GM19324 (cell line): ENCODE data around the gene DAAM1.
A peak's percentile ranks its signal among the peaks of the same experiment; 100 is the strongest.

ENCODE experiments used
- ATAC-seq: cut with Tn5 transposase; IDR thresholded peaks from one replicate; pipeline ENCODE4 v1.9.1; 2021; ENCODE audit warnings: mild to moderate bottlenecking, moderate library complexity; ENCODE audit not compliant: unreplicated experiment, low FRiP score

DAAM1 gene

DNA sequence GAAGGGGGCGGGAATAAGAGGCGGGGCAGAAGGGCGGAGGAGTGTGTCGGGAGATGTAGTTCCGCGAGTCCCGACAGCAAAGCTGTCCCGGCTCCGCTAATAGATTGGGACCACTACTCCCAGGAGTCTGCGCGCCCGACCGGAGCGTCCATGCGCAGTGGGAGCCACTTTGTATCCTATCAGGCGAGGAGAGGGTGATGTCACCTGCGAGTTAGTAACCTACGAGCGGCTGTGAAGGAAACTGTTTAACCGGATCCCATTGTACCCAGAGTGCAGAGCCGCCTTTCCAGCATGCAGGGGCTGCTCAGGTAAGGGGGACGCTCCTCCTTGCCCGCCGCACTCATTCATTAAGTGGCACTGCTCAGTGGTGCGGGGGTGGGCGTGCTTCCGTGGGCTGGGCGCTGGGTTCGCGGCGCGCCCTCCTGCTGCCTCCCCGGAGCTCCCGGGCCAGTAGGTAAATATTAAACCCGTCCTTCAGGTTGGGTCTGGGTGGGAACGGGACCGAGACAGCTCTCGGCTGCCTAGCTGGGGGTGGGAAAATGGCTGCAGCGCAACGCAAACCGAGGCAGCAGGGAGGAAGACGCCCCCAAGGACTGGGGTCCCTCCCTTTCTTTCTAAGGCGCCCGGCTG lies at the start of gene DAAM1:
TSS of gene DAAM1 (plus strand) at position 207 of the 630 bp plus-strand sequence. CDS start 74,811 bp downstream, outside the sequence.
- ATAC-seq, result peak; percentile 91

DNA sequence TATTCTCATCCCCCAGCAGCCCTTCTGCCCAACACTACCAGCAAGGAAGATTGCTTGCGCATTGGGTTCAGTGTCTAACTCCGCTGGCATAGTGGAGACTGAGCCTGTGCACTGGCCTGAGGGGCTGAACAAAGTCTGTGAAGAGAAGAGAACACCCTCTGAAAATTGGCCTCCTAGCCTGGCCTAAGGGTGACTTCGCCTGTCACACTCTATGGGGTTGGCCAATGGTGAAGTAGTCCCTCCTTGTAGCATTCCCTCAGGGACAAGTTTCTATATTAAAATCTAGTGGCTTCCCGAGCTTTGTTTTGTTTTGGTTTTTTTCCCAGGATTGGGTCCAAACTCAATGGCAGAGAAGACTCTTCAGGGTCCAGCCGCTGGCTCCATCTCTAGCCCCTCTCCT lies 49.1 kb upstream of the DAAM1 start:
- no peak for ATAC-seq

DNA sequence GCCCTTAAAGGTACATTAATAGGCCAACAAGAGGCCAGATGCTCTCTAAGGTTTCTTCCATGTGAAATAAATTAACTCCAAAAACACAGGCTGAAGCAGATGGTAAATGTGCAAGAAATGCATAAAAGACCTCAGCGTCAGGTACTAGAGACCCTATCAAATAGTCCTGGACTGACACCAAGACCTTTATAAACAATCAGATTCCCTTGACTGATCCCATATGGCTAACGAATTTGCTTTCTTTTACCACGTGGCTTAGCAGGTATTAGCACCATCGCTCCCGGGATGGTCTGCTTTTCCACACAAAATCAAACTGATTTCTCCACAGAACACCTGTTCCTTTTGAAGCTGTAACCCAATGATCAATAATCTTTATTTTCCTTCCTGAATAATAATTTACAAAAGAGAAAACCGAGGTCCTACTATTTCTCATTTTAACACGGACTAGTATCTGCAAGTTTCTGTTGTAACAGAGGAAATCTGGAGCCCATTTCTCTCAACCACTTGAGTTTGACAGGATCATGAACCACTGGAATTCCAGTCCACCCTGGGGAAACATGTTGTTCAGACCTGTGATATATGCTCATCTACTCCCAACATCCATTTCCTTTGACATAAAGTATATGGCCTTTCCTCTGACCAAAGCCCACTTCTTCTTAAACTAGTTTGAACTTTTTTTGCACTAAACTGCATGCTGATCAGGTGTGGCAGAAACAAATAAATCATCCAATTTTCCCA lies 48.2 kb upstream of the DAAM1 start:
- ATAC-seq, result no peak

DNA sequence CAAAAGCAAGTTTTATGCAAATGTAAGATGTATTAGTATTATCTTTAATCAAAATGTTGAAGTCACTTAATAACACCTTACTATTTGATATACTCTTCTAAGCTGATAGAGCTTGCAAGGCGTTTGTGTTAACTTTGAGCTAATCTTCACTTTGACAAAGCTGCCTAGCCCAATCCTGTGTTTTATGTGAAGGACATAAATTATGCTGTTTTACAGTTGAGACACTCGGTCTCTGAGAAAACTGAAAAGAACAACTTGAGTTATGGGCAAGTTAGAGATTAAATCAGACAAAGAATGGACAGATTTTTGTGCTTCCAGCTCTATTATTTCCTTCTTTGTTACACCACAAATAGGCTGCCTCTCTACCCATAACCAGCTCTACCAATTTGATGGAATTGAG lies 42.0 kb upstream of the DAAM1 start:
- ATAC-seq, result no peak

DNA sequence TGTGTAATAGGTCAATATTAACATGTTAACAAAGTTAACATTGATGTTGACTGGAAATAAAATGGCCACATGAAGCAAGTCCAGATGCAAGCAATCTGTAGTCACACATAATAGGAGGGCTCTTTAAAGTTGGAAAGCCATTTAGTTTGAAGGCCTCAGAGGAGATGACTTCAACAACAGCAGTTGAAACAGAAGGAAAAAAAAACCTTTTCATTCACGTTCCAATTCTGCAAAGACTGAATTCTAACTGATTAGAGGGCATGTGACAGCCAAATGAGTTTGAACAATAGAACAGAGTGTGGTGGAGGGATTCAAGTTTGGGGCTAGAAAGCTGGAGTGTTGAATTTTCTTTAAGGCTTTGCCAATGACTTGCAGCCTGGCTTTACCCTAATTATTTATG lies 41.5 kb upstream of the DAAM1 start:
- no peak for ATAC-seq

DNA sequence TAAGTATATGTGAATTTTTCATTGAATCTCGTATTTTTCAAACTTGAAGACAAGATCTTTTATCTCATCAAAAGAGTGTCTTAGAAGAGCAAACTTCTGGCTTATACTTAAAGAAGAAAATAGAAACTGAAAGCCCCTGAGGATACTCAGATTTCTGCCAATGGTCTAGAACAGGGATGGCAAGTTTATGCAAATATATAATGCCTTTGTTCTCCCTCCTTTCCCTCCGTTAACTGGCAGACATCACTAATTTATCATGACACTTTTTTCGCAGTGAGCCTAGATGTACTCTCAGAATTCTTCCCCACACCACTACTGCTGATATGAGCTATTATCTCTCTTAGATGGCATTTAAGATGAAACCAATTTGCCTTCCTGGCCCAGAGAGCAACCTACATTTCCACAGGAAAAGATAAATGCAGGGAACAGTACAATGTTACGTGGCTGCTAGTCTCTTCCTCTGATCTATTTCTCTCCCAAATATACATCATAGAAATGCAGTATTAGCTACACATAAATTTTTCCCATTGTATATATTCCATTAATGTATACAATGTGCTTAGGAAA lies 40.0 kb upstream of the DAAM1 start:
- ATAC-seq, result no peak

DNA sequence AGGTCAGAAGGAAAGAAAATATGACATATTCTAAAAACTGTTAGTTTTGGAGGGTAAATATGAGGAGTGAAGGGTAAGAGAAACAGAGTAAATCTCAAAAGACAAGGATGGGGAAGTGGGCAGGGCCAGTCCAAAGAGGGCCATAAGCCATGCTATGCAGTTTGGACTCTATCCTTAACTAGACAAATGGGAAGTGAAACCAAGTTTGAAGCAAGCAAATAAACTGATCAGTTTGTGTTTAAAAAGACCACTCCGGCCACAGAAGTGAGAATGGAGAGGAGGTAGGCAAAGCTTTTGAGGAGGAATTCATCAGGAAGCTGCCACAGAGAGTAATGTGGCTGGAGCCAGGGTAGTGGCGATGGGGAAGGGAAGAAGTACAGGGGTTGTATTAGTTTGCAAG lies 37.5 kb upstream of the DAAM1 start:
- ATAC-seq, result peak; percentile 75

DNA sequence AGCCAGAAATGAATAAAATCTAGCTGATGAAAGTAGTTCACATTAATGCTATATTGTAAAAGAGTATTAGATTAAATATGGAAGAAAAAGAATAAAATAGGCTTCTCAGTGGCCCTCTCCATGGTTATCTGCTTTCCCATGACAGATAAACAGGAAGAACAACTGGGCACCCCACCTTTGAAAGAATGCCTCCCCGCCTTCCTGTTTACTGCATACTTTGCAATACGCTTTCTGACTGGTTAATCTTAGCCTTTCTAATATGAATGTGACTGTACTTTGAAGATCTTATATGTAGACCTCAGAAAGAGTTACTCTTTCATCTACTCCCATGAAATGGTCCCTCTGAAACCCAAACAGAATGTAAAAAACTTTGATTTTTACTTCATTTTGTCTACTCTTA lies 34.1 kb upstream of the DAAM1 start:
- no peak for ATAC-seq

DNA sequence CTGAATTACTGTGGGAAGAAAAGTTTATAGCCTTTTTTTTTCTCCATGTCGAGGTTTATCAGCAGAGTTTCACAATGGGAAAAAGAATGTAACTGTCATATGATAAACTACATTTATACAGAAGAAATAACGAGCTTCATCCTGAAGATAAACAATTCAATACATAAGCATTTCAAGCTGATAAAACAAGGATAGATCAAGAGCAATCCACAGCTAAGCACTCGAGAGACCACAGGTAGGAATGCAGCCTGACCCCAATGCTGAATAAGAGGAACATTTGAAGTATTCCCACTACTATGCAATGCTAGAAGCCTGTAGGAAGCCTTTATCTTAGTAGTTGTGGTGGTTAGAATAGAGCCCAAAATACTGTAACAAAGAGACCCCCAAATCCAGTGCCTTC lies 32.6 kb upstream of the DAAM1 start:
- ATAC-seq, result no peak

DNA sequence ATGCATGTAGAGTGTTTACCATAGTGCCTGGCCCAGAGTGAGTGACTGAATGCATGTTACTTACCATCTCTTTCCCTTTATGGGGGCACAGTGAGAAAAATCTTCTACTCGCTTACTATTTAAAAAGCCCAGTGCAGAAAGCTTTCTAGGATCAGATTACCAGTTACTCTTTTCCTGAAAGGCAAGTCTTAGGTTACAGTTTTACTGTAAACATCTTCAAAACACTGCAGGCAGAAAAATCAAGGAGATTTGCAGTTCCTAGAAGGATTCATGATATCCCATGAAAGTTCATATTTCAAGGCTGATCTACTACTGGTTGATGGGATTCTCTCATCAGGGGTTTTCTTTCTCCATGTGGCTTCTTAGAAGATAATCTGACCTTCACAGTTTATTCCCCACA lies 29.3 kb upstream of the DAAM1 start:
- ATAC-seq, result no peak

DNA sequence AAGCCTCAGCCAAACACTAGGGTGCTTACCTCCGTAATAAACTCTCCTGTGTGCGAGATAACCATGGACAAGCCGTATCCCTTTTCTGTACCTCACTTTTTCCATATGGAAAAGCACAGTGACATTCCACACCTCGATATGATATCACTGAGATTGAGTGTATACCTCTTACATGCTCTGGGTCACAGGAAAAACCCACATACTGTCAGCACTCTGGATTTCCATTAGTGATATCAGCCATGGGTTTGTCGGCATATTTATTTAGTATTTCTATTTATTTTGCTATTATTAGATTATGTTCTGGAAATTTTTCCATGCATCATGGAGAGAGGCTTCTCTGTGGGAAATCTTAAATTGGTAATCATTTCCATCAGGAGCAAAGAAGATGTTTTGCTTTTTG lies 28.0 kb upstream of the DAAM1 start:
- no peak for ATAC-seq

DNA sequence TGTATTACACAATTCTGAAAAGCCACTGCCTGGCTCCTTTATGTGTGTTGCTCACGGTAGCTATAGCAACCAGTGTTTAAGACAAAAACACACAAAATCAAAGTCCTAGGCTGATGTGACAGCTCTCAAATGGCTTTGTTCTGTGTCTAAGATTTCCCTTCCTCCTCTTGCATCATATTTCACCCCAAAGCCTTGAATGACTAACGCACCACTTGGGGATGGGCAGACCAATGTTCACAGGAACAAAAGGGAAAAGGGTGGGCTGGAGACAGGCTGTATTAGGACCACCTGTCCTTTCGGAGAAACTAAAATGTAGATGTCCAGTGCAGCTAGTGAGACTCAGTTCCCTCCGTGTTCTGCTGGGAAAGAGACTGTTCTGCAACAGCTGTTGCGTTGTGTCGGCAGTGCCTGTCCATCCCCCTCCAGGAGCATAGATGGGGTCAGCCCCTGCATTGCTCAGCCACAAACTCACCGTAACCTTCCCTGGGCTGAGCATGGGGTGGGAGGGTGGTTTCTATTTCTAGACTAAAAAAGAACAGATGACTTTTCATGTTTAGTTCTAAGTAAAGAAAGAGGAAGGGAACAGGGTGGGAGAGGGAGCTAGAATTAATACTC lies 26.8 kb upstream of the DAAM1 start:
- no peak for ATAC-seq

DNA sequence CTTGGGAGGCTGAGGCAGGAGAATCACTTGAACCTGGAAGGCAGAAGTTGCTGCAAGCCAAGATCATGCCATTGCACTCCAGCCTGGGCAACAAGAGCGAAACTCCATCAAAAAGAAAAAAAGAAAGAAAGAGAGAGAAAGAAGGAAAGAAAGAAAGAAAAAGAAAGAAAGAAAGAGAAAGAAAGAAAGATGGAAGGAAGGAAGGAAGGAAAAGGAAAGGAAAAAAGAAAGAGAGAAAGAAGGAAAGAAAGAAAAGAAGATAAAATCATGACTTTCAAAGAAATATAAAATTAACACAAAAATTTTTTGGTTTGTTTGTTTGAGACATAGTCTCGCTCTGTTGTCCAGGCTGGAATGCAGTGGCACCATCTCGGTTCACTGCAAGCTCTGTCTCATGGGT lies 22.2 kb upstream of the DAAM1 start:
- no peak for ATAC-seq

DNA sequence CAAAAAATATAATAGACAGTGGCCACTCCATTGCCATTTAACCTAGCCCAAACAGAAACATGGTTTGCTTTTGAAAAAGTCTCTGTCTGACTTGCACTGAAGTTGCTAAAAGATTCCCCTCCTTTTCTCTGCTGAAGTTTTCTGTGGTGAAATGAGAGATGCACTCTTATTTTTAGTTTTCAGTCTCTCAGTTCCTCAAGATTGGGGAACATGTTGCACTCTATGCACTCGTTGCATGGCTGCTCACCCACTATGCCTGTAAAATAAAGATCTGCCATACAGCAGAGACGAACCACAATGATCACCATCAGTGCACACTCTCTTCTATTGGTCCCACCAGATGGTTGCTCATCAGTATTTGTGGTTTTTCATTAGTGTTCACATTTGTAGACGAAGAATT lies 13.1 kb upstream of the DAAM1 start:
- peak; percentile 93 for ATAC-seq

DNA sequence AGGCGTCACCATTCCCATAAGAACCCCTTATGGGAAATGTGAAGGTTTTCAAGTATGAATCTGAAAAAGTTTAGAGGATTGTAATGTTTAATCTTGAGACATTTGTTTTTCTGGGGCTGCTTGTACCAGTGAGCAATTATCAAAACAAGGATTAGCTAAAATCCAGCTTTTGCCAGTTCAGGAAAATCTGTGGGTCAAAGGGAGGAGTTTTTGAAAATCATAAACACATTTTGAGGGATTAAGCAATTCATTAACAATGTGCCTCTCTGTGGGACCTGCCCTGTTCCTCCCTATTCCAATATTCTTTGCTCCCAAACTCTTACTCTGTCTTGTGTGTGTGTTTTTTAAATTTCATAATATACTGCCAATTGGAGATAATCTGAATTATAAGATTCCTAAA lies 11.7 kb upstream of the DAAM1 start:
- ATAC-seq, result no peak

DNA sequence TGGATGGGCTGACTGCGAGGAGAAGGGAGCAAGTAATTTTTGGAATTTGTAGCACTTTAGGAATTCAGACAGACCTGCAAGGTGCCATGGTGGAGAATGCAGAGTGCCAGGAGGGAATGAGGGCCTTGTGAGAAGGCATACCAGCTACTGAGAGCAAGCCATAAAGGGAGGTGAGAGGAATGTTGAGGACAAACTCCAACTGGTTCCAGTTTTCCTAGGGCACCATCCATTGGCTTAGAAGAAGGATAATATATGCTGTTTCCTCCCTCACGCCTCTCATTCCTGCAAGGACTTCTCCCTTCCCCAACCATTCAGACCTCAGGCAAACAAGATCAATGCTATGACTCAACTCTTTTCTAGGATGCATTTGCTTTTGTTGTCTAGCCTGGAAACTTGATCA lies 11.2 kb upstream of the DAAM1 start:
- no peak for ATAC-seq

DNA sequence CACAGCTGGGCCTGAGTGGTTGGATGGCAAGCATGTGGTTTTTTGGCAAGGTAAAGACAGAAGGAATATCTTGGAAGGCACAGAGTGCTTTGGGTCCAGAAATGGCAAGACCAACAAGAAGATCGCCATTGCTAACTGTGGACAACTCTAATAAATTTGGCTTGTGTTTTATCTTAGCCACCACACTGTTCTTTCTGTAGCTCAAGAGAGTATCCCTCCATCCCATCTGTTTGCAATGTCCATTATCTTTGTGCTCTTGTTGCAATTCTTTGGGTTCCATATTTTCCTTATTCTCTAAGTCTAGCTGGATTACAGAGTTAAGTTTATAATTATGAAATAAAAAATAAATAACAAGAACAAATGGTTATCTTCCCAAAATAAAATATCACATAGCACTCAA lies 6.7 kb upstream of the DAAM1 start:
- ATAC-seq, result no peak

DNA sequence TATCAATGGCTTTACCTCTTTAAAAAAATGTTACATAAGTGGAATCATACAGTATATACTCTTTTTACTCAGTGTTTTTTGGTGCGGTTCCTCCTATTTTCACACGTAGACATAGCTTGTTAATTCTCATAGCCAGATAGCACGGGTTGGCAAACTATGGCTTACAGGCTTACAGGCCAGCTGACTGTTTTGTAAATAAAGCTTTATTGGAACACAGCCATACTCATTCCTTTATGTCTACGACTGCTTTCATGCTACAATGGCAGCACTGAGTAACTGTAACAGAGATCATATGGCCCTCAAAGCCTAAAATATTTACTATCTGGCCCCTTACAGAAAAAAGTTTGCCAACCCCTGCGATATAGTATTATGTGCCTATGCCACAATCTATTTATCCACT lies 5.8 kb upstream of the DAAM1 start:
- no peak for ATAC-seq

DNA sequence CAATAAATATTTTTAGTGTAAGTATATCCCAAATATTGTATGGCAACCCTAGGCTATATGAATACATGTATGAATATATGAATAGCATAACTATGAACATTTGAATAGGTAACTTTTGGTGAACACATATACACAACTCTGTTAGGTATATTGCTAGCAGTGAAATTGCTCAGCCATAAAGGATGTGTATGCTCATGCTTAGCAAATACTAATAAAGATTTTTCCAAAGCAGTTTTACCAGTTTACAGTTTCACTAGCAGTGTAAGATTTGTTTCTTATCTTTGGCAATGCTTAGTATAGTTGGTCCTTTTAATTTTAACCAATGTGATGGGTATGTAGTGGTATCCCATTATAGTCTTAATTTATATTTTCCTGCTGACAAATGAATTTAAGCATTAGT lies 5.3 kb upstream of the DAAM1 start:
- no peak for ATAC-seq

DNA sequence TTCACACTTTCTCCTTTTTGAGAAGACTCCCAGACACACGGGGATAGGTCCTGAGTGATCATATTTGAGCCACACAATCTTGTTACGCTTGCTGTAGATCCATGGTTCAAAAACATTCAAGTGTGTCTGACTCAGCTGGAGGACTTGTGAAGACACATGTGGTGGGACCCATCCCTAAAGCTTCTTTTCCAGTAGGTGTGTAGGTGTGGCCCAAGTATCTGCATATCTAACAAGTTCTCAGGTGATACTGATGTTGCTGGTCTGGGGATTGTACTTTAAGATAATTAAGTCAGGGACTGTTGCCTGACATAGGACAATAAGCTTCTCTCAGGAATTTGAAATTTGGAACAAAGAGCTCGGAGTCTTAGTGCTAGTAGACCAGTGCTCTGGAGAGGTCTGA lies 4.1 kb upstream of the DAAM1 start:
- ATAC-seq, result no peak

DNA sequence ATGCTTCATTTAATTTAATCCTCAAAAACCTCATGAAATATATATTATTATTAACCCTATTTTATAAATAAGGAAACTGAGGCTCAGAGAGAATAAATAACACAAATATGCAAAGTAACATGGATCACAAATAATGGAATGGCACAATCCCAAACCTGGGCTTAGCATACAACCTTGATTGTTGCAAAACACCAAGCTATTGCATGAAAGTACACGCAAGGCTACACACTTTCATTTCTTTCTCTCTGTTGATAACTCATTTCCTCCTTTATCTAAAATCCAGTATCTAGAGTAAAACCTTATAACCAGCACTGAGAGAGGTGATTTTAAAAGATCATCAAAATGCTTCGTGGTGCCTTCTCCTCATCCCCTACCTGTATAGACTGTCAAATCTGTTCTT lies 2.8 kb upstream of the DAAM1 start:
- ATAC-seq, result no peak

DNA sequence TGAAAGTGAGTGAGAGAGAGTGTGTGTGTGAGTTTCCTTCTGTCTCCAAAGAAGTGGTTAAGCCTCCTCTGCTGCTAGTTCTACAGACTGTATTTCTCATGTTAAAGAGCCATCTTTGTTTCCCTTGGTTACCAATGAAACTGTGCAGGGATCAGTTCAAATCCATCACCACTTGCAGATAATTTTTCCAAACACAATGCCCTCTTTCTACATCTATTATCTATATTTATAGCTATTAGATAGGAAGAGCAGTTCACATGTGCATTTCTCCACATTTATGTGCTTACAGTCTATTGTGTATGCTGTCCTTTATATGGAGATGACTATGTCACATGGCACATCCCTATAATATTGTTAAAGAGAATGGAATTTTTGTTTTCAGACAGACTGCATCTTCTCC lies 2.2 kb upstream of the DAAM1 start:
- no peak for ATAC-seq
